DOHH2 (cell line): ENCODE measurements around the gene PYY.

Experiments used
- H3F3A ChIP-seq: fragments of 200-600 bp; sonication (generic), shearing (Covaris generic); 2 replicates; pipeline ENCODE4 v1.6.0; 2016; ENCODE audit warnings: antibody characterized with exemption, mild to moderate bottlenecking; ENCODE audit not compliant: control insufficient read depth, insufficient read depth
- H3K27ac ChIP-seq: fragments of 200-600 bp; sonication (generic); 2 replicates; pipeline ENCODE4 v1.5.1; 2014; ENCODE audit warnings: low read depth, mild to moderate bottlenecking, low read length, moderate library complexity
- H3K27me3 ChIP-seq: fragments of 200-600 bp; sonication (generic); 2 replicates; pipeline ENCODE4 v1.6.1; 2014; ENCODE audit warnings: mild to moderate bottlenecking, low read length, mixed read lengths; ENCODE audit not compliant: control insufficient read depth
- H3K36me3 ChIP-seq: fragments of 200-600 bp; sonication (generic); 2 replicates; pipeline ENCODE4 v1.6.1; 2014; ENCODE audit warnings: mild to moderate bottlenecking, low read length, moderate library complexity, mixed read lengths; ENCODE audit not compliant: control insufficient read depth
- H3K4me1 ChIP-seq: fragments of 200-600 bp; sonication (generic); 2 replicates; pipeline ENCODE4 v1.6.1; 2014; ENCODE audit warnings: mild to moderate bottlenecking, low read length, mixed read lengths; ENCODE audit not compliant: control insufficient read depth
- H3K4me2 ChIP-seq: fragments of 200-600 bp; sonication (generic); 2 replicates; pipeline ENCODE4 v1.6.0; 2014; ENCODE audit warnings: mild to moderate bottlenecking, low read length, moderate library complexity
- H3K4me3 ChIP-seq: fragments of 200-600 bp; sonication (generic); 2 replicates; pipeline ENCODE4 v1.5.1; 2014; ENCODE audit warnings: mild to moderate bottlenecking, low read length, mixed read lengths
- H3K79me2 ChIP-seq: fragments of 200-600 bp; sonication (generic); 2 replicates; pipeline ENCODE4 v1.6.1; 2014; ENCODE audit warnings: mild to moderate bottlenecking, low read length, mixed read lengths; ENCODE audit not compliant: control insufficient read depth
- H3K9me2 ChIP-seq: fragments of 200-600 bp; sonication (generic); replicated peaks from 2 replicates; pipeline ENCODE4 v1.6.1; 2014; ENCODE audit warnings: mild to moderate bottlenecking, low read length, mixed read lengths; ENCODE audit not compliant: control insufficient read depth
- H3K9me3 ChIP-seq: fragments of 200-600 bp; sonication (generic); 2 replicates; pipeline ENCODE4 v1.6.1; 2014; ENCODE audit warnings: antibody characterized with exemption, low read length, mixed read lengths; ENCODE audit not compliant: control insufficient read depth, insufficient read depth
- H4K20me1 ChIP-seq: fragments of 200-600 bp; sonication (generic); 2 replicates; pipeline ENCODE4 v1.6.0; 2014; ENCODE audit warnings: low read depth, mild to moderate bottlenecking, antibody characterized with exemption, low read length, moderate library complexity; ENCODE audit not compliant: control insufficient read depth, insufficient read depth
- EZH2phosphoT487 ChIP-seq: fragments of 200-600 bp; sonication (generic); IDR thresholded peaks from 2 replicates; pipeline ENCODE4 v1.6.1; 2017; ENCODE audit warnings: borderline replicate concordance, mild to moderate bottlenecking, antibody characterized with exemption, low read length, moderate library complexity, mixed read lengths
- TF ChIP-seq, protein P1 (sequence below): fragments of 200-600 bp; sonication (generic); IDR thresholded peaks from one replicate; pipeline ENCODE4 v1.5.1; 2014; ENCODE audit warnings: antibody characterized with exemption, mild to moderate bottlenecking, low read depth, low read length; ENCODE audit not compliant: poor library complexity, severe bottlenecking

The PYY gene

DNA sequence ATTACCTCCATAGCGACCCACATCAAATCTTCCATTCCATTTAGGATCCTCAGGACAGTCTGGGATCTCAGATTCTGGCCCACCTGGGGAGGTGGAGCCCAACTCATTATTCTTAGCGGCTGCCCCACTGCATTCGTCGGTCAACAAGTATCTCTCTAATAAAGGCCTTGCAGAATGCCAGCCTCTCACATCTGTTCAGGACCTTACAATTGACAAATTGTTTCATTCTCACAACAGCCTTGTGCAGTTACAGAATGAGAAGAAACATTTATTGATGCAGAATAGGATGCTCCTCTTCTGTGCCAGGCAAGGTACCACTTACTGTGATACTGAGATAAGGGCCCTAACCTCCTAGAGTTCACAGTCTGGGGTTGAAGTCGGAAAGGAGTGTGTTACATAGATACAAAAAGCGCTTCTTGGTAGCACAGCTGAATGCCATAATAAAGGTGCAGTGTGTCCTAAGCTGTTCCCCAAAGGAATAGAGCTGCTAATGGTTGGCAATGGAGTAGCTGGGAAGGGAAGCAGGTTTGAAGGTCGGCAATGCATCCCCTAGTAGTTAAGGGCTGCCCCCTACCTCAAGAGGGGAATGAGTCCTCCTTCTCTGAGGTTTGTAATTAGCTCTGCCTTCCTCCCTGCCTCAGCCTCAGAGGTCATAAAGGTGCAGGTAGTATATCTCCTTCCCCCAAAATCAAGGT, 44.1 kb downstream of the PYY start:
- TF ChIP-seq EZH2phosphoT487 = no peak
- TF ChIP-seq, protein P1, sequence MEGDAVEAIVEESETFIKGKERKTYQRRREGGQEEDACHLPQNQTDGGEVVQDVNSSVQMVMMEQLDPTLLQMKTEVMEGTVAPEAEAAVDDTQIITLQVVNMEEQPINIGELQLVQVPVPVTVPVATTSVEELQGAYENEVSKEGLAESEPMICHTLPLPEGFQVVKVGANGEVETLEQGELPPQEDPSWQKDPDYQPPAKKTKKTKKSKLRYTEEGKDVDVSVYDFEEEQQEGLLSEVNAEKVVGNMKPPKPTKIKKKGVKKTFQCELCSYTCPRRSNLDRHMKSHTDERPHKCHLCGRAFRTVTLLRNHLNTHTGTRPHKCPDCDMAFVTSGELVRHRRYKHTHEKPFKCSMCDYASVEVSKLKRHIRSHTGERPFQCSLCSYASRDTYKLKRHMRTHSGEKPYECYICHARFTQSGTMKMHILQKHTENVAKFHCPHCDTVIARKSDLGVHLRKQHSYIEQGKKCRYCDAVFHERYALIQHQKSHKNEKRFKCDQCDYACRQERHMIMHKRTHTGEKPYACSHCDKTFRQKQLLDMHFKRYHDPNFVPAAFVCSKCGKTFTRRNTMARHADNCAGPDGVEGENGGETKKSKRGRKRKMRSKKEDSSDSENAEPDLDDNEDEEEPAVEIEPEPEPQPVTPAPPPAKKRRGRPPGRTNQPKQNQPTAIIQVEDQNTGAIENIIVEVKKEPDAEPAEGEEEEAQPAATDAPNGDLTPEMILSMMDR = no peak
- peaks cover 12% of the 10 kb centered on the region for H3K4me1 ChIP-seq
- no peaks in the 10 kb centered on the region for H4K20me1 ChIP-seq
- H3K27ac ChIP-seq = no peak overlapping the region
- no peaks in the 10 kb centered on the region for H3K79me2 ChIP-seq
- no peaks in the 10 kb centered on the region for H3K9me2 ChIP-seq
- H3K36me3 ChIP-seq = no peaks in the 10 kb centered on the region
- H3K27me3 ChIP-seq = peaks cover 57% of the 10 kb centered on the region
- no peaks in the 10 kb centered on the region for H3F3A ChIP-seq
- H3K4me3 ChIP-seq = no peak overlapping the region
- H3K4me2 ChIP-seq = no peak overlapping the region
- no peaks in the 10 kb centered on the region for H3K9me3 ChIP-seq

DNA sequence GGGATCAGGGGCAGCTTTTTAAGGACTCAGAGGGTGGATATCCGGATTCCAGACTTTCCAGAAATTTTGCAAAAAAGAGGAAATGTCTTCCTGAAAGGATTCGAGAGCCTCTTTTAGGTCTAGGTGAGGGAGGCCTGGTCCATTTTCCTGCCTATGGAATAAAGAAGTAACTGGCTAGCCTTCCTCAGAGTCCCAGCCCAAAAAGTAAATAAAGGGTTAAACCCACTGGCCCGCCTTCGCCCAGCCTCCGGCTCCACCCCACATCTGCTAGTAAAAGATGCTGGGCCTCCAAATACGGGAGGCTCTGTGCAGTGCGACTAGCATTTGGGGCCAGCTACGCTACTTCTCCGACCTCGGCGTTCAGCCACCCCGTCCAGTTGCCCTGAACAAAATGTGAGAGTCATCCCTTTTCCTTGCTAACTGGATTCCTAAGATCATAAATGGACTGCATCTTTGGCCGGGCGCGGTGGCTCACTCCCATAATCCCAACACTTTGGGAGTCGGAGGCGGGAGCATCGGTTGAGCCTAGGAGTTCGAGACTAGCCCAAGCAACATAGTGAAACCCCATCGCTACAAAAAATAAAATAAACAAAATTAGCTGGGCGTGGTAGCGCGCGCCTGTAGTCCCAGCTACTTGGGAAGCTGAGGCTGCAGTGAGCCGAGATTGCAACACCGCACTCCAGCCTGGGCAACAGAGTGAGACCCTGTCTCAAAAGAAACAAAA, 45.6 kb downstream of the PYY start:
- Histone ChIP-seq H3K79me2 (no peaks in the 10 kb centered on the region), H3K4me1 (peaks cover 12% of the 10 kb centered on the region), H3K4me2 (peak overlapping the region; percentile 61; the same call in 1 of the 2 replicates), H3K36me3 (no peaks in the 10 kb centered on the region), H3K9me3 (no peaks in the 10 kb centered on the region), H3K27ac (no peak overlapping the region), H4K20me1 (no peaks in the 10 kb centered on the region), H3F3A (no peaks in the 10 kb centered on the region), H3K9me2 (no peaks in the 10 kb centered on the region), H3K4me3 (no peak overlapping the region), H3K27me3 (peaks cover 63% of the 10 kb centered on the region)
- TF ChIP-seq EZH2phosphoT487 = no peak
- TF ChIP-seq, protein P1 = no peak

DNA sequence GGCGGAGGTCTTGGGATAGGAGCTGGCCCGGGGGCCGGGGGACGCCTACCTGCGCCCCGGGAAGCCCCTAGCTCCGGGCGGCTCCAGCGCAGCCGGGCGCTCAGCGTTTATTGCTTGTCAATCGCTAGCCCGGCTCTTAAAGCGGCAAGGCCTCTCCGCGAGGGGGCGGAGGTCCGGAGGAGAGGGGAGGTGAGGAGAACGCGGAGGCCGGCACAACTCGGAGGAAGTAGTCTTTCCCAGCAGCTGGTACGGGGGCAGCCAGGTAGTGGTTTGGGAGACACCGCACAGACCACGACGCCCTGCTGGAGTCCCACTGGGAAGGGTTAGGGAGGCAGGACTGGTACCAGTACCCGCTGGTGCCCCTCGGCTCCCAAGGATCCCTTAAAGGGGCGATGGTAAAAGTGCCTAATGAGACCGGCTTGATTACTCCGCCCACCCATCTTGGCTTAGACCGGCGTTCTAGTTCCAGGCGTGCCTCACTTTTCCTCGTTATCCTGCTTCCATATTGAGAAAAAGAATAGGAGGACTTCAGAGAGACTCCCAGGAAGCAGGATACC, 46.2 kb downstream of the PYY start, which contains the start of gene MPP2:
Gene MPP2, minus strand, starts transcription at position 112 of the 557 bp plus-strand sequence. CDS start 3,076 bp downstream, outside the sequence.
- no peaks in the 10 kb centered on the region for H3K36me3 ChIP-seq
- peak within 1 kb of the TSS; percentile 43 for H3K4me3 ChIP-seq
- peak within 1 kb of the TSS; percentile 61 for H3K4me2 ChIP-seq
- peaks cover 12% of the 10 kb centered on the region for H3K4me1 ChIP-seq
- H3K9me2 ChIP-seq = no peaks in the 10 kb centered on the region
- H3F3A ChIP-seq = no peaks in the 10 kb centered on the region
- TF ChIP-seq EZH2phosphoT487 = no peak
- TF ChIP-seq, protein P1 = no peak
- H4K20me1 ChIP-seq = no peaks in the 10 kb centered on the region
- H3K27ac ChIP-seq = no peak within 1 kb of the TSS
- no peaks in the 10 kb centered on the region for H3K9me3 ChIP-seq
- no peaks in the 10 kb centered on the region for H3K79me2 ChIP-seq
- peaks cover 62% of the 10 kb centered on the region for H3K27me3 ChIP-seq
